OCI-LY1 (cell line): ENCODE data around the gene ZGRF1.

Experiments
- EZH2 ChIP-seq: fragments of 200-600 bp; sonication (generic), shearing (Covaris generic); IDR thresholded peaks from 2 replicates; pipeline ENCODE4 v1.8.0; 2017; ENCODE audit warnings: borderline replicate concordance, mixed run types, mild to moderate bottlenecking, antibody characterized with exemption, low read length, moderate library complexity, mixed read lengths
- TF ChIP-seq, protein P1 (sequence below): fragments of 200-600 bp; sonication (generic), shearing (Covaris generic); IDR thresholded peaks from 2 replicates; pipeline ENCODE4 v1.5.1; 2017; ENCODE audit warnings: mild to moderate bottlenecking, antibody characterized with exemption, low read length, moderate library complexity, mixed read lengths

- TF ChIP-seq EZH2: no peak
- TF ChIP-seq, protein P1, sequence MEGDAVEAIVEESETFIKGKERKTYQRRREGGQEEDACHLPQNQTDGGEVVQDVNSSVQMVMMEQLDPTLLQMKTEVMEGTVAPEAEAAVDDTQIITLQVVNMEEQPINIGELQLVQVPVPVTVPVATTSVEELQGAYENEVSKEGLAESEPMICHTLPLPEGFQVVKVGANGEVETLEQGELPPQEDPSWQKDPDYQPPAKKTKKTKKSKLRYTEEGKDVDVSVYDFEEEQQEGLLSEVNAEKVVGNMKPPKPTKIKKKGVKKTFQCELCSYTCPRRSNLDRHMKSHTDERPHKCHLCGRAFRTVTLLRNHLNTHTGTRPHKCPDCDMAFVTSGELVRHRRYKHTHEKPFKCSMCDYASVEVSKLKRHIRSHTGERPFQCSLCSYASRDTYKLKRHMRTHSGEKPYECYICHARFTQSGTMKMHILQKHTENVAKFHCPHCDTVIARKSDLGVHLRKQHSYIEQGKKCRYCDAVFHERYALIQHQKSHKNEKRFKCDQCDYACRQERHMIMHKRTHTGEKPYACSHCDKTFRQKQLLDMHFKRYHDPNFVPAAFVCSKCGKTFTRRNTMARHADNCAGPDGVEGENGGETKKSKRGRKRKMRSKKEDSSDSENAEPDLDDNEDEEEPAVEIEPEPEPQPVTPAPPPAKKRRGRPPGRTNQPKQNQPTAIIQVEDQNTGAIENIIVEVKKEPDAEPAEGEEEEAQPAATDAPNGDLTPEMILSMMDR: no peak
Measured at GRCh38 chr4:112673686-112674085, 37.0 kb upstream of the ZGRF1 start.
